ENCODE measurements around the gene BSND.

DNA sequence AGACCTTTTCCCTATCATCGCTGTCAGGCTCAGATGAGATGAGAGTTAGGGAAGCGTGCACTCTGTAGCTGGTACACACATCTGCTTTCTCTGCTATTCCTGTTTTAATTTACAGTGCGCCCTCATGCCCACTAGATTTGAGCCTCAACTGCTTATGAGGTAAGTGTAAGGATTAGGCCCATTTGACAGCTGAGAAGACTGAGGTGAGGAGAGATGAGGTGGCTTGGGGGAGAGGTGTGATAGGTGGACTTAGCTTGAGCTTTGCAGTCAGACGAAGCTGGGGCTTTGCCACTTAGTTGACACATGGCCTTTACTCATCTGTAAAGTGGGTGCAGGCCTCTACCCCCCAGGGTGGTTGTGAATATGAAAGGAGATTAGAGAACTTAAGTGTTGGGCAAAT is 9.8 kb upstream of the BSND start:
- TF ChIP-seq, protein P1, sequence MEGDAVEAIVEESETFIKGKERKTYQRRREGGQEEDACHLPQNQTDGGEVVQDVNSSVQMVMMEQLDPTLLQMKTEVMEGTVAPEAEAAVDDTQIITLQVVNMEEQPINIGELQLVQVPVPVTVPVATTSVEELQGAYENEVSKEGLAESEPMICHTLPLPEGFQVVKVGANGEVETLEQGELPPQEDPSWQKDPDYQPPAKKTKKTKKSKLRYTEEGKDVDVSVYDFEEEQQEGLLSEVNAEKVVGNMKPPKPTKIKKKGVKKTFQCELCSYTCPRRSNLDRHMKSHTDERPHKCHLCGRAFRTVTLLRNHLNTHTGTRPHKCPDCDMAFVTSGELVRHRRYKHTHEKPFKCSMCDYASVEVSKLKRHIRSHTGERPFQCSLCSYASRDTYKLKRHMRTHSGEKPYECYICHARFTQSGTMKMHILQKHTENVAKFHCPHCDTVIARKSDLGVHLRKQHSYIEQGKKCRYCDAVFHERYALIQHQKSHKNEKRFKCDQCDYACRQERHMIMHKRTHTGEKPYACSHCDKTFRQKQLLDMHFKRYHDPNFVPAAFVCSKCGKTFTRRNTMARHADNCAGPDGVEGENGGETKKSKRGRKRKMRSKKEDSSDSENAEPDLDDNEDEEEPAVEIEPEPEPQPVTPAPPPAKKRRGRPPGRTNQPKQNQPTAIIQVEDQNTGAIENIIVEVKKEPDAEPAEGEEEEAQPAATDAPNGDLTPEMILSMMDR (conservative IDR thresholded peaks at IDR 0.05; ENCODE audit: low read depth, low read length): no peak
- no peak for TF ChIP-seq EZH2 (IDR thresholded peaks at IDR 0.05; ENCODE audit: borderline replicate concordance, low read depth, low read length, poor library complexity, severe bottlenecking)
